MCF 10A (cell line): ENCODE data around the gene FER. TPM values are rescaled to one million over a fixed set of nuclear protein-coding genes. Genes with fewer than 3 reads are reported as not detected.
"Not testable (repeated sequence)": the region's sequence is repeated elsewhere in the genome, so short reads cannot be mapped to it uniquely, and the experiment has no call there.

Experiments
- BruUV-seq: library from RNA; stranded (reverse); fragments of 400-500 nt; replicated peaks from 2 replicates; lab custom pipeline; 2021; lab: Mats Ljungman, UMichigan
- CTCF ChIA-PET: fragments of 300-600 bp; sonication (Branson Sonifier 250); formaldehyde crosslinking; extraction: SDS; loops from one replicate; lab custom pipeline; 2021; ENCODE audit warnings: antibody characterized with exemption, inconsistent platforms; lab: Yijun Ruan, JAX
- POLR2A ChIA-PET: fragments of 300-600, 350-650 bp; sonication (Branson Sonifier 250); formaldehyde crosslinking; extraction: SDS; loops from one replicate; lab custom pipeline; 2020; ENCODE audit warnings: antibody characterized with exemption, inconsistent platforms; lab: Yijun Ruan, JAX
- DNase-seq: peaks from one replicate; pipeline ENCODE4 v3.0.0-alpha.2; 2018; ENCODE audit not compliant: unreplicated experiment
- H3K27ac Mint-ChIP-seq: one replicate; pipeline ENCODE4 v1.8.0; 2022; ENCODE audit warnings: mild to moderate bottlenecking, low read depth, mixed read lengths; ENCODE audit not compliant: unreplicated experiment
- H3K27me3 Mint-ChIP-seq: one replicate; pipeline ENCODE4 v1.8.0; 2022; ENCODE audit warnings: mixed read lengths; ENCODE audit not compliant: insufficient read depth, unreplicated experiment
- H3K36me3 Mint-ChIP-seq: one replicate; pipeline ENCODE4 v1.8.0; 2022; ENCODE audit warnings: mild to moderate bottlenecking, moderate library complexity, mixed read lengths; ENCODE audit not compliant: insufficient read depth, unreplicated experiment
- H3K4me1 Mint-ChIP-seq: one replicate; pipeline ENCODE4 v1.8.0; 2022; ENCODE audit warnings: mixed read lengths; ENCODE audit not compliant: insufficient read depth, unreplicated experiment
- H3K4me3 Mint-ChIP-seq: one replicate; pipeline ENCODE4 v1.8.0; 2022; ENCODE audit warnings: mild to moderate bottlenecking, moderate library complexity, mixed read lengths; ENCODE audit not compliant: unreplicated experiment
- H3K9me3 Mint-ChIP-seq: one replicate; pipeline ENCODE4 v1.8.0; 2022; ENCODE audit warnings: mixed read lengths; ENCODE audit not compliant: unreplicated experiment
- intact Hi-C: fragments of 100-400 bp; cut with micrococcal nuclease; formaldehyde crosslinking; loops from 2 replicates; pipeline ENCODE4 v1.14.1; 2022
- total RNA-seq: library from RNA; stranded (reverse); gene quantifications from 2 replicates; pipeline ENCODE4 v1.2.3, GENCODE V29; 2022
- TF ChIP-seq, protein P1 (sequence below): fragments of 200-600 bp; IDR thresholded peaks from one replicate; pipeline ENCODE4 v1.8.0; 2022; ENCODE audit warnings: antibody characterized with exemption, mild to moderate bottlenecking; ENCODE audit not compliant: unreplicated experiment

Gene FER
- total RNA-seq, 1 experiment from 2014 or later, result 71.1 TPM

DNA sequence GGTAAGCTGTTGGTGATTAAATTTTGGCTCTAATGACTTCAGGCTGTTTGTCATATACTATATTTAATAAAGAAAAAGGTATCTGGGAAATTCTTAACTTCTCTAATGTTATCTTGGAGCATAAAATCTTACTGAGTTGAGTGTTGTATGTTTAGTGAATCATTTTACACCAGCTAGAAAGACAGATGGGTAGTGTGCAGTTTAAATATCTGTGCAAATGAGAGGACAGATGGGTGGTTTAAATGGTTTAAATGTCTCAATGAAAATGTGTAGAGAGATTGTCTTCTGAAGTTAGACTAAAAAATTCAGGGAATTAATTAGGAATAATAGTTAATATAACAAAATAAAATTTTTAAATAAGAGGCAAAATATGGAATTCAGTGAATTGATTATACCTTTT is 114.5 kb downstream of the FER start:
- ChIA-PET POLR2A (no interaction called here), CTCF (interaction anchor here (0.7 kb wide), 1 partner anchor 45 kb away, joined by 3 read pairs; no protein-coding TSS in a partner anchor)
- intact Hi-C loops, result no loop called here
- no TSS peak for BruUV-seq
- H3K27ac Mint-ChIP-seq, result no peak overlapping the region
- no peak overlapping the region for H3K4me3 Mint-ChIP-seq
- no peak for DNase-seq
- no peaks in the 10 kb centered on the region for H3K27me3 Mint-ChIP-seq
- H3K4me1 Mint-ChIP-seq, result peaks cover 10% of the 10 kb centered on the region
- TF ChIP-seq, protein P1, sequence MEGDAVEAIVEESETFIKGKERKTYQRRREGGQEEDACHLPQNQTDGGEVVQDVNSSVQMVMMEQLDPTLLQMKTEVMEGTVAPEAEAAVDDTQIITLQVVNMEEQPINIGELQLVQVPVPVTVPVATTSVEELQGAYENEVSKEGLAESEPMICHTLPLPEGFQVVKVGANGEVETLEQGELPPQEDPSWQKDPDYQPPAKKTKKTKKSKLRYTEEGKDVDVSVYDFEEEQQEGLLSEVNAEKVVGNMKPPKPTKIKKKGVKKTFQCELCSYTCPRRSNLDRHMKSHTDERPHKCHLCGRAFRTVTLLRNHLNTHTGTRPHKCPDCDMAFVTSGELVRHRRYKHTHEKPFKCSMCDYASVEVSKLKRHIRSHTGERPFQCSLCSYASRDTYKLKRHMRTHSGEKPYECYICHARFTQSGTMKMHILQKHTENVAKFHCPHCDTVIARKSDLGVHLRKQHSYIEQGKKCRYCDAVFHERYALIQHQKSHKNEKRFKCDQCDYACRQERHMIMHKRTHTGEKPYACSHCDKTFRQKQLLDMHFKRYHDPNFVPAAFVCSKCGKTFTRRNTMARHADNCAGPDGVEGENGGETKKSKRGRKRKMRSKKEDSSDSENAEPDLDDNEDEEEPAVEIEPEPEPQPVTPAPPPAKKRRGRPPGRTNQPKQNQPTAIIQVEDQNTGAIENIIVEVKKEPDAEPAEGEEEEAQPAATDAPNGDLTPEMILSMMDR, result no peak
- H3K9me3 Mint-ChIP-seq, result no peaks in the 10 kb centered on the region
- peaks cover 13% of the 10 kb centered on the region for H3K36me3 Mint-ChIP-seq

DNA sequence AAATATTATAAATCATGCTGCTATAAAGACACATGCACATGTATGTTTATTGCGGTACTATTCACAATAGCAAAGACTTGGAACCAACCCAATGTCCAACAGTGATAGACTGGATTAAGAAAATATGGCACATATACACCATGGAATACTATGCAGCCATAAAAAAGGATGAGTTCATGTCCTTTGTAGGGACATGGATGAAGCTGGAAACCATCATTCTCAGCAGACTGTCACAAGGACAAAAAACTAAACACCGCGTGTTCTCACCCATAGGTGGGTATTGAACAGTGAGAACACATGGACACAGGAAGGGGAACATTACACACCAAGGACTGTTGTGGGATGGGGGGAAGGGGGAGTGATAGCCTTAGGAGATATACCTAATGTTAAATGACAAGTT is 118.4 kb downstream of the FER start:
- H3K27me3 Mint-ChIP-seq, H3K4me1 Mint-ChIP-seq, POLR2A ChIA-PET, H3K4me3 Mint-ChIP-seq, CTCF ChIA-PET, DNase-seq, intact Hi-C loops, H3K9me3 Mint-ChIP-seq, H3K27ac Mint-ChIP-seq, BruUV-seq: not testable (repeated sequence)
- H3K36me3 Mint-ChIP-seq, result peaks cover 31% of the 10 kb centered on the region

DNA sequence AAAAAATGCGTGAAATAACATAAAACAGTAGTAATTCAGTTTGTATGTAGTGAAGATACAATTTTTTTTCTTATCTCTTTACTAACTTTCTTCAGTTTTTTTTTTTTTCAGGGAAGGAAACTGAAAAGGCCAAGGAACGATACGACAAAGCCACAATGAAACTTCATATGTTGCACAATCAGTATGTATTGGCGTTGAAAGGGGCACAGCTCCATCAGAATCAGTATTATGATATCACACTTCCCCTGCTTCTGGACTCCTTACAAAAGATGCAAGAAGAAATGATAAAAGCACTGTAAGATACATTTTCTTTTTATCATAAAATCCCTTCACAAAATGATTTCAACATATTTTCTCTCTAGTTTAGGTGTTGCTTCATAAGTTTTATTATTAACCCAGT is 120.0 kb downstream of the FER start:
- intact Hi-C loops, result no loop called here
- Mint-ChIP-seq H3K27me3 (no peaks in the 10 kb centered on the region), H3K36me3 (peaks cover 31% of the 10 kb centered on the region), H3K4me3 (no peak overlapping the region), H3K4me1 (peaks cover under 1% of the 10 kb centered on the region), H3K27ac (no peak overlapping the region), H3K9me3 (no peaks in the 10 kb centered on the region)
- ChIA-PET POLR2A (interaction anchor here (2.1 kb wide), 1 partner anchor 120 kb away, joined by 8 read pairs; no protein-coding TSS in a partner anchor), CTCF (interaction anchor here (0.6 kb wide), 1 partner anchor 450 kb away, joined by 3 read pairs; no protein-coding TSS in a partner anchor)
- TF ChIP-seq, protein P1, result no peak
- no peak for DNase-seq
- BruUV-seq, result no TSS peak

DNA sequence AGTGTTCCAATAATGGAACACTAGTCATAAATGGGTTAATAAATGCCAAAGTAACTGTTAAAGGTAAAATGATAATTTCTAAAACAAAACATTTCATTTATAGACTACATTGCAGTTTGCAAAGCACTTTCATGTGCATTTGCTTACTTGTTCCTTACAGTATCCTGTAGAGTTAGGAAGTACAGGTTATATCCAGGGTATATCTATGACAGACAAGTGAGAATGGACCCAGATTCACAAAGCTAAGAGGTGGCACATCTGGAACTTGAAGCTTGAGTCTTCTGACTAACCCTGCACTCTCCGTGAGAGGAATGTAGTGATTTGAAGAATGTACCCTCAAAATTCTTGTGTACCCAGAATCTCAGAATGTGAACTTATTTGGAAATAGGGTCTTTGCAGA is 121.4 kb downstream of the FER start:
- ChIA-PET POLR2A (interaction anchor here (2.1 kb wide), 1 partner anchor 121 kb away, joined by 8 read pairs; no protein-coding TSS in a partner anchor), CTCF (no interaction called here)
- TF ChIP-seq, protein P1, result no peak
- no peak overlapping the region for H3K27ac Mint-ChIP-seq
- H3K9me3 Mint-ChIP-seq, result no peaks in the 10 kb centered on the region
- peaks cover 11% of the 10 kb centered on the region for H3K4me1 Mint-ChIP-seq
- intact Hi-C loops, result no loop called here
- H3K36me3 Mint-ChIP-seq, result peaks cover 33% of the 10 kb centered on the region
- no peaks in the 10 kb centered on the region for H3K27me3 Mint-ChIP-seq
- BruUV-seq, result no TSS peak
- DNase-seq, result no peak
- no peak overlapping the region for H3K4me3 Mint-ChIP-seq
